Stimulated activated CD4-positive, alpha-beta T cell treated with anti-CD3 and anti-CD28 coated beads, Interleukin-15, amount 100 ng/mL, for 24 hours (primary cell): ENCODE results near the gene TMCO6.

Source experiments
- DNase-seq: peaks from one replicate; pipeline ENCODE4 v3.0.0-alpha.2; 2020

Gene TMCO6

DNA sequence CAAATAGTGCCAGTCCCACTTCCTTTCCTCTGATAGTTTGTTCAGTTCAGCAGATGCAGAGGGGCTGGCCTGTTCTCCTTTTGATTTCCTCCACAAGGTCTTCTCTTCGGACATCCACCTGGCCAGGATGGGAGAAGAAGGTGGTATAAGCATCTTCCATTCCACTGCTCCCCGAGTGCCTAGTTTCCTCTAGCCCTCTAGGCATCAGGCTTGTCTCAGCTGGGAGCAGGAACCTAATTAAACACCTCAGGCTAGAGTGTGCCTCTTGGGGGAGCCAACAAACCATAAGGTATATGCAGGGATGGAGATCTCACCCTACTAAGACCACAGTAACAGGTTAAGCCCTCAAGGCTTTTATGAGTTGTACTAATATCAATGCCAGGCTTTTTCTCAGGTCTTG, 35.0 kb downstream of the TMCO6 start:
- DNase-seq: no peak

DNA sequence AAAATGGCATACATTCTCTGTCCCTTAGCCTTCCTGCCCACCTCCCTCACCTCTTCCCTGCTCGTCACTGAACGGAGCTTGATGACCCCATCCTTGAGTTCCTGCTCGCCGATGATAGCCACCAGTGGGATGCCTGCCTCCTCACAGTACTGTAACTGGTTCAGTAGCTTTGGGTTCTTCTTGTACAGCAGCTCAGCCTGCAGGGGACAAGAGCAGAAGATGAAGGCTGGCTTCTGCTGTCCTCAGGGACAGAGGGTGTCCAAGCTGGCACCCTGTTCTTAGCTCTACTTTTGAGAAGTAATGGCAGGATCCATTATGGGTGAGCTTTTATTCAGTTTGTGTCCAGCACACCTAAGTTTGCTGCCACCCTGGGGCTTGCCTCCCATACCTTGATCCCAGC, 35.4 kb downstream of the TMCO6 start:
- no peak for DNase-seq

DNA sequence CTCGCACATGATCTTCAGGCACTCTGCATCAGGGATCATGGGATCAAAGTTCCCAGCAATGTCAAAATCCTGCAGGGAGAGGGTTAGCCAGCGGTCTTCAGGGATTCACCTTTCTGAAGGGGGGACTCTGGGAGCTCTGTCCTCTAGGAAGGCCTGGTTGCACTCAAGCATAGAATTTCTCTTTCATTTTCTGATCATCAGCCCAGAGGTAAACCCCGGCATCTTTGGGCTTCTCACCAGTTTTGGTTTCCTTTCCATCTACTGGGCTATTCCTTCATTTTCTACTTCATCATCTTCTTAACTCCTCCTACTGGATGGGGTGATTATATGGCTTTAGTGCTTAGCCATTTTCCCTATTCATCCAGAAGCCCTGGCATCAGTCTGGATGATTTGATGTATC, 38.7 kb downstream of the TMCO6 start:
- no peak for DNase-seq

DNA sequence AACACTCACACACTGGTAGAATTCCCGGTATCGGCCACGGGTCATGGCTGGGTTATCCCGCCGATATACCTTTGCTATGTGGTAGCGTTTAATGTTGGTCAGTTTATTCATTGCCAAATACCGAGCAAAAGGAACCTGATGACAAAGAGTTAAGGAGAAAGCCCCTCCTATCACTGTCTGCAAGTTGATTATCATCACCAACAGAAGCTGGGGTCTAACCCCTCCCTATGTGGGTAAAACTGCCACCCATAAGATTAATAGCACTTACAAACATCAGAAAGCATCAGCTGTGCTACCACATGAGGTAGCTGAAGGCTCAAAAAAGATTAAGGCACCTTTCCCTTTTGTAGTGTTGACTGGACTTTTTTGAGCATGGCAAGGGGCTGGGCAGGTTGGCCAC, 39.7 kb downstream of the TMCO6 start:
- DNase-seq: no peak

DNA sequence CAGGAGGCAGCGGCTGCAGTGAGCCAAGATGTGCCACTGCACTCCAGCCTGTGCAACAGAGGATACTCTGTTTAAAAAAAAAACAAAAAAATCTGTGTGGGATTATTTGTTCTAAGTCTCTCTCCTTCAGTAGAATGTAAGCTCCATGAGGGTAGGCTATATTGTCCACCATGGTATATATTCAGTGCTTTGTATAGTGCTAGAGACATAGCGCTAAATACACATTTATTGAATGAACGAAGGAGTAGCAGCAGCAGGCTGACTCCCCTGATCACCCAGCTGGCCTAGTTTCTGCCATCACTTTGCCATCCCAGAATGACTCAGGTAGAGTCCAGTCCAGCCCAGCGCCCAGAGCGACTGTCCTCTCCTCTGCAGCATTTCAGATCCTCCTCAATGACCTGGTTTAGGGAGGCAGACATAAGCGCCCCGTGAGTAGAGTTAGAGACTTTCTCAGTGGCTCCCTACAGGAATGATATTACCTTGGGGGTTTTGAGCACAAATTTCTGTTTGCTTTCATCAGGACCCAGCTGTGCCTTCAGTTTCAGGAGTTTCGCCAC, 51.2 kb downstream of the TMCO6 start:
- DNase-seq: no peak

DNA sequence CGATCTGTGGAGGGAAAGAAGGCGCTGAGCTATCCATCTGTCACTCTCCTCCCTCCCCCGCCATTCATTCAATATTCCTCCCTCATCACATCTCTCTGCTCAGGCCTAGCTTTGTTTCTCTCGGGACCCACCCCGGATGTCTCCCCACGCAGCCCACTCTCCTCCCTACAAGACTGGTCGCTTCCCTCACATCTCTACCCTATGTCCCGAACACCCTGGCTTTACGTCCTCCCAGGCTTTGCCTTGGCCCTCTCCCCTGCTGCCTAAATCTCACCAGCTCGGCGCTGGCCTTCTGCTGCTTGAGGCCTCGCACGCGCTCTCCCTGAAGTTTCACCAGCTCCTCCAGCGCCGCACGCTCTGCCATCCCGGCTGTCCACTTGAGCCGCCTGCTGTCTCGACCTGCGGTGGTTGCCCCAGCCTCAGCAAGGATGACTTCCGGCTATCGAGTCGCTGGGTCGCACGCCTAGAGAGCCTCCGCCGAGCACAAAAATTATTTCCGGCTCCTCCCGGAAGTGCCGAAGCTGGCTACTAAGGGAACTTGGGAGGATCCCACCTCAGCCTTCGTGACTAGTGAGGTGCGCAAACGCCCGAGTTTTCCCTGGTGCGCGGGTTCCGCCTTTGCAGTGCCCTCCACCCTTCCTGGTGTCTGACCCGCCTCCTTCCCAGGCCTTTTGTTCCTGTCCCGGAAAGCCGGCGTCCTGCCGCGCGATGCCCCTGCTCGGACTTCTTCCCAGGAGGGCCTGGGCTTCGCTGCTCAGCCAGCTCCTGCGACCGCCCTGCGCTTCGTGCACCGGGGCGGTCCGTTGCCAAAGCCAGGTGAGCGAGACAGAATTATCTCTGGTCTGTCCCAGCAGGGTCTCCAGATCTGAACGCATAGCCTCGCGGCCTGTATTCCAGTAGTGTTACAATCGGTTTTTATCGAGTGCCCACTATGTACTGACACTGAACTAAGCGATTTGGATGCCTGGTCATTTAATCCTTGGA, 52.0 kb downstream of the TMCO6 start, which contains the start of the genes HARS1 and HARS2:
Gene HARS1 (minus strand): TSS at position 430 of the 984 bp plus-strand sequence. CDS start 66 bp downstream, at position 364.
Gene HARS2 (plus strand): TSS at position 515 of the 984 bp plus-strand sequence. CDS start 194 bp downstream, at position 709.
- DNase-seq: peak; percentile 91

DNA sequence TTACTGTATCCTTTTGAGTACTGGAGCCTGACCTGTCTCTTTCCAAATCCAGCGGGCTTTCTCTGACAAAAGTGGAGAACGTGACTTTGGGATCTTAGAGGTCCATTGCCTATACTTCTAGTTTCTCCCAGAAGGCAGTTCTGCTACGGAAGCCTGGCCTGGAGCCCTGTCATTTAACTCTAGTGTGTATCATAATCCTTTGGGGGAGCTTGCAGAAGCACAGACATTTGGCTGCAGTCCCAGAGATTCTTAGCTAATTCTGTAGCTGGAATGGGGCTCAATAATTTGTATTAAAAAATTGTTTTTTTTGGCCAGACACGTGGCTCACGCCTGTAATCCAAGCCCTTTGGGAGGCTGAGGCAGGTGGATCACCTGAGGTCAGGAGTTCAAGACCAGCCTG, 55.0 kb downstream of the TMCO6 start:
- no peak for DNase-seq
